Neural progenitor cell (in vitro differentiated cells): ENCODE results near the gene UGP2.

Source experiments
- CTCF ChIP-seq: fragments of 200-600 bp; sonication (generic); IDR thresholded peaks from 2 replicates; pipeline ENCODE4 v1.5.1; 2017; ENCODE audit warnings: antibody characterized with exemption, mild to moderate bottlenecking
- EZH2 ChIP-seq: fragments of 200-600 bp; sonication (generic); IDR thresholded peaks from 2 replicates; pipeline ENCODE4 v1.6.1; 2017; ENCODE audit warnings: antibody characterized with exemption, mild to moderate bottlenecking, moderate library complexity

- TF ChIP-seq CTCF (no peak), EZH2 (no peak)
Observed at GRCh38 chr2:63849381-63850203, 7.9 kb downstream of the UGP2 start.
